Fibroblast of pulmonary artery (primary cell): Measurements from ENCODE around the gene CACNG4.

ENCODE experiments used
- DNase-seq: peaks from one replicate; pipeline ENCODE4 v3.0.0-alpha.2; 2010; ENCODE audit warnings: low read depth
- H3K4me3 ChIP-seq: replicated peaks from 2 replicates; pipeline ENCODE4 v1.5.1; 2011; ENCODE audit warnings: low read depth, mild to moderate bottlenecking, control low read depth, low read length, moderate library complexity
- CTCF ChIP-seq: IDR thresholded peaks from 2 replicates; pipeline ENCODE4 v1.5.1; 2011; ENCODE audit warnings: mild to moderate bottlenecking, control low read depth, low read length, inconsistent platforms; ENCODE audit errors: missing control alignments

Gene CACNG4

GRCh38 chr17:66987059-66987616, 22.6 kb downstream of the CACNG4 start:
- no peak for DNase-seq
- TF ChIP-seq CTCF = no peak
- no peak overlapping the region for H3K4me3 ChIP-seq

GRCh38 chr17:66988069-66988798, 23.7 kb downstream of the CACNG4 start:
- TF ChIP-seq CTCF = no peak
- no peak for DNase-seq
- no peak overlapping the region for H3K4me3 ChIP-seq

GRCh38 chr17:66989076-66989475, 24.6 kb downstream of the CACNG4 start:
- no peak overlapping the region for H3K4me3 ChIP-seq
- DNase-seq = no peak
- TF ChIP-seq CTCF = no peak

- DNase-seq = no peak
- TF ChIP-seq CTCF = no peak
- no peak overlapping the region for H3K4me3 ChIP-seq
Measured at GRCh38 chr17:66989579-66989978, 25.1 kb downstream of the CACNG4 start.

- H3K4me3 ChIP-seq = no peak overlapping the region
- DNase-seq = no peak
- TF ChIP-seq CTCF = no peak
Measured at GRCh38 chr17:66990047-66990446, 25.5 kb downstream of the CACNG4 start.

GRCh38 chr17:66992911-66993442, 28.5 kb downstream of the CACNG4 start:
- TF ChIP-seq CTCF = no peak
- H3K4me3 ChIP-seq = no peak overlapping the region
- DNase-seq = no peak
